ENCODE results near the gene SRD5A1.

DNA sequence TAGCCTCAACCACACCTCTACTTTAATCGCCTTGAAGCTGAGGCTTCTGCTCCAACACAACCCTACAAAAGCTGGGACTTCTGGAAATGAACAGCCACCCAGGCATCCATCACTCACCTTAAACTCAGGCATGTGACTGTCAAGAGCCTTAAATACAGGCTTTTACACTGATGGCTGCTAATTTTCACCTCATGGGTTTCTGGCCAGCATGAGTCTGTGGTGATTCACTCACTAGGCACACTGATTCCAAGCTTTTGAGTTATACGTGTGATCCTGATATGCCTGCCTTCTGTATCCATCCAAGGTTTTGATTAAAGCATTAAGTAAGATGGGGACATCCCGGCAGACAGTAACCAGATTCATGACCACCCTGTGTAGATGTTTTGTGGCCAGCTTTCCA is 9.3 kb upstream of the SRD5A1 start:
- TF ChIP-seq, protein P1, sequence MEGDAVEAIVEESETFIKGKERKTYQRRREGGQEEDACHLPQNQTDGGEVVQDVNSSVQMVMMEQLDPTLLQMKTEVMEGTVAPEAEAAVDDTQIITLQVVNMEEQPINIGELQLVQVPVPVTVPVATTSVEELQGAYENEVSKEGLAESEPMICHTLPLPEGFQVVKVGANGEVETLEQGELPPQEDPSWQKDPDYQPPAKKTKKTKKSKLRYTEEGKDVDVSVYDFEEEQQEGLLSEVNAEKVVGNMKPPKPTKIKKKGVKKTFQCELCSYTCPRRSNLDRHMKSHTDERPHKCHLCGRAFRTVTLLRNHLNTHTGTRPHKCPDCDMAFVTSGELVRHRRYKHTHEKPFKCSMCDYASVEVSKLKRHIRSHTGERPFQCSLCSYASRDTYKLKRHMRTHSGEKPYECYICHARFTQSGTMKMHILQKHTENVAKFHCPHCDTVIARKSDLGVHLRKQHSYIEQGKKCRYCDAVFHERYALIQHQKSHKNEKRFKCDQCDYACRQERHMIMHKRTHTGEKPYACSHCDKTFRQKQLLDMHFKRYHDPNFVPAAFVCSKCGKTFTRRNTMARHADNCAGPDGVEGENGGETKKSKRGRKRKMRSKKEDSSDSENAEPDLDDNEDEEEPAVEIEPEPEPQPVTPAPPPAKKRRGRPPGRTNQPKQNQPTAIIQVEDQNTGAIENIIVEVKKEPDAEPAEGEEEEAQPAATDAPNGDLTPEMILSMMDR (conservative IDR thresholded peaks at IDR 0.05; ENCODE audit: low read length) = no peak
- TF ChIP-seq EZH2phosphoT487 (IDR thresholded peaks at IDR 0.05; ENCODE audit: borderline replicate concordance, low read depth, low read length) = no peak

Measured in OCI-LY7 (cell line).